GM21526 (cell line): ENCODE results near the gene ANKRD16.

Experiments used
- ATAC-seq: cut with Tn5 transposase; IDR thresholded peaks from one replicate; pipeline ENCODE4 v1.9.1; 2021; ENCODE audit warnings: moderate library complexity; ENCODE audit not compliant: unreplicated experiment, low FRiP score

Gene ANKRD16

DNA sequence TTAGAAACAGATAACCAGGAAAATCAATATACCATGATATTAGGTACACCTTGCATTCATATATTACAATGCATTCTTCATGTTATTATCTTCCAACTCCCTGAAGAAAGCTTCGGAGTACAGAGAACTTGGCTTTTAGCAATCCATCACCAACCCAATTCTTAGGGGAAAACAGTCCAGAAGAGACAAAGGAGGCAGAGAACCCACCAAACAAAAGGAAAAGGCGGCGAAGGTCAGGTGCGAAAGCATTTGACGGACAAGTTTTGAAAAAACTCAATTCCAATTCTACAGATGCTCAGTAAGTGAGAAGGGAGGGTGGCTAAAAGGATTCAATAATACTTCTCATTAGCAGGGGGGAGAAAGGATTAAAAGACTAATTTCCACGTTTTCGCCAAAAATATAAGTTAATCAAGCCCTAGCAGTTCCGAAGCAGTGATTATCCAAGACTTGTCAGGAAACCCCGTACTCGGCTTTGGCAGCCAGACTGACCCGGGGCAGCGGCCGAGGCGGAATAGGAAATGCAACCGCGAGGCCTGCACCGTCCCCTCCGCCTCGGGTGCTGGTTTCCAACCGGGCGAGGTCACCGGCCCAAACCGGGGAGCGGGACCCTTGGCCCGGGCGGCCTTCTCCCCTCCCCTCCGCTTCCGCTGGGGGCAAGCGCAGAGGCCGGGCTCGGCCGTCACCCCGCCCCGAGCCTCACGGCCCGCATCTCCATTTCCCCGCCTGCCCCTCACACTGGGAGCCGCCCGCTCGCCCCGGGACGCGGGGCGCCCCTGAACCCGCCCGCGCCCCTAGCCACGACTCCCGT, 77.2 kb downstream of the ANKRD16 start:
- ATAC-seq: peak; percentile 19
